ENCODE data around the gene CLTA. TPM values are rescaled to one million over a fixed set of nuclear protein-coding genes. Genes with fewer than 3 reads are reported as not detected.

CLTA gene
- total RNA-seq, 1 experiment from 2014 or later, result 760 TPM

- DNase-seq (ENCODE audit: low read depth, low spot score) (no peak), ATAC-seq (no peak)
- no TSS peak for BruUV-seq (replicated peaks)
- POLR2A ChIA-PET, result interaction anchor here (0.6 to 0.7 kb wide), 4 partner anchors 9 to 1467 kb away, joined by 3 to 17 read pairs (median 11); no protein-coding TSS in a partner anchor
- no peaks in the 10 kb centered on the region for H3K27me3 ChIP-seq (ENCODE audit: control insufficient read depth, insufficient read depth, low read length)
- no peaks in the 10 kb centered on the region; the same call in 1 of the 2 replicates for H3K9me3 ChIP-seq (ENCODE audit: control insufficient read depth, insufficient read depth, low read depth, low read length)
- TF ChIP-seq SIN3A (IDR thresholded peaks at IDR 0.05; ENCODE audit: borderline replicate concordance, insufficient read depth, low read depth, low read length) (no peak), POLR2AphosphoS5 (IDR thresholded peaks at IDR 0.05; ENCODE audit: low read depth, low read length) (no peak), CTCF (IDR thresholded peaks at IDR 0.05) (no peak), TCF7L2 (IDR thresholded peaks at IDR 0.05; ENCODE audit: low read depth, low read length) (no peak)
- H3K4me1 ChIP-seq (ENCODE audit: control insufficient read depth, insufficient read depth, low read length), result peaks cover 12% of the 10 kb centered on the region
- intact Hi-C loops (cut with micrococcal nuclease; ENCODE audit: unreplicated experiment), result no loop called here
- H3K4me3 ChIP-seq (ENCODE audit: low read depth in 2 of 2, low read length in 2 of 2), result no peak overlapping the region
- H3K36me3 ChIP-seq (ENCODE audit: control insufficient read depth, insufficient read depth, low read length), result no peaks in the 10 kb centered on the region
- CTCF ChIA-PET, result interaction anchor here (0.7 kb wide), 1 partner anchor 141 kb away, joined by 9 read pairs; no protein-coding TSS in a partner anchor
- no peak overlapping the region for H3K27ac ChIP-seq (ENCODE audit: low read length)
- in situ Hi-C loops (cut with HindIII; ENCODE audit: low pct_unique_long_range_greater_than_20kb, low sequenced_read_pairs), result no loop called here
These were observed 37.8 kb upstream of the CLTA start for GRCh38 chr9:36152741-36153438.

- in situ Hi-C loops (cut with HindIII; ENCODE audit: low pct_unique_long_range_greater_than_20kb, low sequenced_read_pairs), result no loop called here
- ChIA-PET CTCF (no interaction called here), POLR2A (no interaction called here)
- Histone ChIP-seq H3K36me3 (ENCODE audit: control insufficient read depth, insufficient read depth, low read length) (no peaks in the 10 kb centered on the region), H3K4me3 (ENCODE audit: low read depth in 2 of 2, low read length in 2 of 2) (no peak overlapping the region), H3K4me1 (ENCODE audit: control insufficient read depth, insufficient read depth, low read length) (peaks cover 10% of the 10 kb centered on the region), H3K27ac (ENCODE audit: low read length) (no peak overlapping the region), H3K27me3 (ENCODE audit: control insufficient read depth, insufficient read depth, low read length) (no peaks in the 10 kb centered on the region), H3K9me3 (ENCODE audit: control insufficient read depth, insufficient read depth, low read depth, low read length) (no peaks in the 10 kb centered on the region; the same call in 1 of the 2 replicates)
- ATAC-seq (no peak), DNase-seq (ENCODE audit: low read depth, low spot score) (no peak)
- intact Hi-C loops (cut with micrococcal nuclease; ENCODE audit: unreplicated experiment), result no loop called here
- no peak for TF ChIP-seq CTCF (IDR thresholded peaks at IDR 0.05)
- no peak for TF ChIP-seq REST (IDR thresholded peaks at IDR 0.05; ENCODE audit: insufficient read depth in 1 of 2, low read depth in 2 of 2, low read length in 1 of 2)
- TF ChIP-seq TCF7L2 (IDR thresholded peaks at IDR 0.05; ENCODE audit: low read depth, low read length), result no peak
- no peak for TF ChIP-seq POLR2AphosphoS5 (IDR thresholded peaks at IDR 0.05; ENCODE audit: low read depth, low read length)
- TF ChIP-seq SIN3A (IDR thresholded peaks at IDR 0.05; ENCODE audit: borderline replicate concordance, insufficient read depth, low read depth, low read length), result no peak
- BruUV-seq (replicated peaks), result no TSS peak
These were observed 37.0 kb upstream of the CLTA start for GRCh38 chr9:36153746-36154145.
